Gastrocnemius medialis (tissue), 4 donors: Measurements from ENCODE around the gene DCAF10. TPM values are rescaled to one million over a fixed set of nuclear protein-coding genes. Genes with fewer than 3 reads are reported as not detected.
"Not testable (repeated sequence)": the region's sequence is repeated elsewhere in the genome, so short reads cannot be mapped to it uniquely, and the experiment has no call there.

Source experiments
- ATAC-seq, 2 donors: fragments of 150-250 bp; one replicate each; pipeline ENCODE4 v1.9.1; 2016
- DNase-seq, 2 donors: peaks; one replicate each; pipeline ENCODE4 v3.0.0-alpha.2; 2019
- H3K27ac ChIP-seq, 4 donors: fragments of 200-600 bp; sonication (generic); 1 replicate in 1 of 4; 2 replicates in 3 of 4; pipeline ENCODE4 v1.5.1; 2016 to 2018; ENCODE audit warnings: mild to moderate bottlenecking in 2 of 4, moderate library complexity in 1 of 4
- H3K27me3 ChIP-seq, 3 donors: fragments of 200-600 bp; sonication (generic) in 2 of 3; 1 replicate in 1 of 3; 2 replicates in 2 of 3; pipeline versions ENCODE4 v1.5.1 to v1.6.0; 2016 to 2019; ENCODE audit warnings: mild to moderate bottlenecking in 1 of 3, moderate library complexity in 1 of 3
- H3K36me3 ChIP-seq, 2 donors: fragments of 200-600 bp; sonication (generic) in 1 of 2; one replicate each; pipeline ENCODE4 v1.5.1; 2017 to 2018
- H3K4me1 ChIP-seq, 2 donors: fragments of 200-600 bp; sonication (generic) in 1 of 2; one replicate each; pipeline ENCODE4 v1.5.1; 2016 to 2017; ENCODE audit warnings: mild to moderate bottlenecking in 2 of 2
- H3K4me3 ChIP-seq, 4 donors: fragments of 200-600 bp; sonication (generic) in 3 of 4; 1 replicate in 1 of 4; 2 replicates in 3 of 4; pipeline ENCODE4 v1.5.1; 2016 to 2019; ENCODE audit warnings: mild to moderate bottlenecking in 2 of 4
- H3K9me3 ChIP-seq, 3 donors: fragments of 200-600 bp; sonication (generic) in 2 of 3; 1 replicate in 1 of 3; 2 replicates in 2 of 3; pipeline ENCODE4 v1.5.1; 2016 to 2019
- POLR2A ChIP-seq, 2 donors: fragments of 450-650 bp; IDR thresholded peaks; one replicate each; pipeline ENCODE4 v1.6.1; 2017; ENCODE audit warnings: antibody characterized with exemption in 2 of 2, mild to moderate bottlenecking in 2 of 2, moderate library complexity in 2 of 2
- in situ Hi-C, 4 donors: fragments of 200-750 bp; cut with MboI; loops; one replicate each; pipeline versions ENCODE4 v1.15.0 to v1.8.0; 2017; ENCODE audit warnings: low sequenced_read_pairs in 4 of 4
- intact Hi-C: fragments of 100-400 bp; cut with DNase I; formaldehyde crosslinking; loops from one replicate; pipeline ENCODE4 v1.15.1; 2023; ENCODE audit warnings: low total_unique reads
- total RNA-seq, 4 donors: library from RNA; depleted of rRNA; stranded (reverse); fragments of >200 nt; gene quantifications; one replicate each; pipeline versions ENCODE4 v1.1.0 to v1.2.3, GENCODE V29; 2016
- TF ChIP-seq, protein P1 (sequence below), 5 experiments: fragments of 450-650 bp in 3 of 5; fragments of 200-600 bp in 2 of 5; sonication (generic) in 2 of 5; IDR thresholded peaks in 4 of 5; conservative IDR thresholded peaks in 1 of 5; 1 replicate in 4 of 5; 2 replicates in 1 of 5; pipeline ENCODE4 v1.5.1; 2016 to 2019; ENCODE audit warnings: antibody characterized with exemption in 5 of 5, mild to moderate bottlenecking in 3 of 5, moderate library complexity in 3 of 5

Gene DCAF10
- total RNA-seq, 4 donors from 2014 or later, result 11.0 to 24.5 (median 17.0) TPM

DNA sequence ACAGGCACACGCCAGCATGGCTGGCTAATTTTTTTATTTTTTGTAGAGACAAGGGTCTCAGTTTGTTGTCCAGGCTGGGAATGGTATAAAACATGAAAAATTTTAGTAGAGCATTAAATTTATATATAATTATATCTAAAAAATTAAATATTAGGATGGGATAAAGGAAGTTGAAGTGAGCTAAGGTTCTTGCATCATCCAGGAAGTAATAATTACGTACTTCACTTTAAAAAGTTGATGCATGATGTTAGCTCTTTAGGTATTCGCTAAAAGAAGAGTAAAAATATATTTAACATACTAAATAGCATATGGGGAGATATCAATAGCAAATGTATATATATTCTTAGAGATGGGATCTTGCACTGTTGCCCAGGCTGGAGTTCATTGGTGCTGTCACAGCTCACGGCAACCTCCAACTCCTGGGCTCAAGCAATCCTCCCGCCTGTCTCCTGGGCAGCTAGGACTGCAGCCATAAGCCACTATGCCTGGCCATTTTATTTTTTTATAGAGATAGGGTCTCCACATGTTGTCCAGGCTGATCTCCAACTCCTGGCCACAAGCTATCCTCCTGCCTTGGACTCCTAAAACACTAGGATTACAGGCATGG lies 12.3 kb downstream of the DCAF10 start:
- Histone ChIP-seq H3K27ac (no peak overlapping the region), H3K36me3 (no peaks in the 10 kb centered on the region), H3K27me3 (no peaks in the 10 kb centered on the region), H3K4me3 (no peak overlapping the region), H3K9me3 (no peaks in the 10 kb centered on the region), H3K4me1 (no peaks in the 10 kb centered on the region)
- no peak for TF ChIP-seq POLR2A (IDR thresholded peaks at IDR 0.05)
- TF ChIP-seq, protein P1, sequence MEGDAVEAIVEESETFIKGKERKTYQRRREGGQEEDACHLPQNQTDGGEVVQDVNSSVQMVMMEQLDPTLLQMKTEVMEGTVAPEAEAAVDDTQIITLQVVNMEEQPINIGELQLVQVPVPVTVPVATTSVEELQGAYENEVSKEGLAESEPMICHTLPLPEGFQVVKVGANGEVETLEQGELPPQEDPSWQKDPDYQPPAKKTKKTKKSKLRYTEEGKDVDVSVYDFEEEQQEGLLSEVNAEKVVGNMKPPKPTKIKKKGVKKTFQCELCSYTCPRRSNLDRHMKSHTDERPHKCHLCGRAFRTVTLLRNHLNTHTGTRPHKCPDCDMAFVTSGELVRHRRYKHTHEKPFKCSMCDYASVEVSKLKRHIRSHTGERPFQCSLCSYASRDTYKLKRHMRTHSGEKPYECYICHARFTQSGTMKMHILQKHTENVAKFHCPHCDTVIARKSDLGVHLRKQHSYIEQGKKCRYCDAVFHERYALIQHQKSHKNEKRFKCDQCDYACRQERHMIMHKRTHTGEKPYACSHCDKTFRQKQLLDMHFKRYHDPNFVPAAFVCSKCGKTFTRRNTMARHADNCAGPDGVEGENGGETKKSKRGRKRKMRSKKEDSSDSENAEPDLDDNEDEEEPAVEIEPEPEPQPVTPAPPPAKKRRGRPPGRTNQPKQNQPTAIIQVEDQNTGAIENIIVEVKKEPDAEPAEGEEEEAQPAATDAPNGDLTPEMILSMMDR (IDR thresholded peaks at IDR 0.05 in 4 of 5, conservative IDR thresholded peaks at IDR 0.05 in 1 of 5), result no peak
- in situ Hi-C loops (no loop called here), intact Hi-C loops (no loop called here)
- ATAC-seq, result no peak
- no peak for DNase-seq

DNA sequence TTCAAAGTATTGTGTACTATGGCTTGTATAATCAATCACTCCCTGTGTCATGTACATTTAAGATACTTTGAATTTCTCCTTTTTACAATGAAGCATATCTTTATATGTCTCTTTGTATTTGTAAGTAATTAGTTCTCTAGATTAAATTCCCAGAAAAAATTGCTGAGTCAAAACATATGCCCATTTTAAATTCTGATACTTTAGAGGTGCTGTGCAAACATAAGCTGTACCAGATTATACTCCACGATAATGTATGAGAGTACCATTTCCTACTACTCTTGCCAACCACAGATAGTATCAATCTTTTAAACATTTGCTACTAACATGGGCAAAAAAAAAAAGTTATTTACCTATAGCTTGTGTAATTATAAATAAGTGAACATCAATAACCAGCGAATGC lies 18.3 kb downstream of the DCAF10 start:
- Histone ChIP-seq H3K4me3 (no peak overlapping the region), H3K27ac (no peak overlapping the region), H3K4me1 (no peaks in the 10 kb centered on the region), H3K9me3 (no peaks in the 10 kb centered on the region), H3K27me3 (no peaks in the 10 kb centered on the region), H3K36me3 (peaks cover 0 to 34% of the 10 kb centered on the region in 2 donors)
- in situ Hi-C loops (no loop called here), intact Hi-C loops (no loop called here)
- TF ChIP-seq POLR2A (IDR thresholded peaks at IDR 0.05), result no peak
- TF ChIP-seq, protein P1 (IDR thresholded peaks at IDR 0.05 in 4 of 5, conservative IDR thresholded peaks at IDR 0.05 in 1 of 5), result no peak
- ATAC-seq (no peak), DNase-seq (no peak)

DNA sequence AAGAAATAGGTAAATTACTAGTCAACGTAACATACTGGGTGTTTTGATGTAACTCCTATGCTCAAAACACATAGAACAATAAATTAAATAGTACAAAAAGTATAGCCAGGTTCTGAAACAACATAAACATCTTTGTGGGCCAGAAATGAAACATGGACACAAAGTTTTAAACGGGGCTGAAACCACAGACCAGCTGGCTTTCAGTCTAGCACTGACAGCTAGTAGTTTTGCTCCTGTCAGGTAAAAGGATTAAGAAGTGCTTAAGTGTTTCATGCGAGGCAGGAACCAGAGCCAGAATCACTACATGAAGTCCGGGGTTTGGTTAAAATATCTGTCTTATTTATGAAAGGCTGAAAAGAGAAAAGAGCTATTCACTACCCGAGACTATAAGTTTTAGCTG lies 19.5 kb downstream of the DCAF10 start:
- ATAC-seq (no peak), DNase-seq (no peak)
- peaks cover 0 to 43% of the 10 kb centered on the region in 2 donors for H3K36me3 ChIP-seq
- intact Hi-C loops (no loop called here), in situ Hi-C loops (no loop called here)
- no peaks in the 10 kb centered on the region for H3K27me3 ChIP-seq
- H3K9me3 ChIP-seq, result no peaks in the 10 kb centered on the region
- H3K4me1 ChIP-seq, result no peaks in the 10 kb centered on the region
- TF ChIP-seq, protein P1 (IDR thresholded peaks at IDR 0.05 in 4 of 5, conservative IDR thresholded peaks at IDR 0.05 in 1 of 5), result no peak
- TF ChIP-seq POLR2A (IDR thresholded peaks at IDR 0.05), result no peak
- no peak overlapping the region for H3K27ac ChIP-seq
- no peak overlapping the region for H3K4me3 ChIP-seq

DNA sequence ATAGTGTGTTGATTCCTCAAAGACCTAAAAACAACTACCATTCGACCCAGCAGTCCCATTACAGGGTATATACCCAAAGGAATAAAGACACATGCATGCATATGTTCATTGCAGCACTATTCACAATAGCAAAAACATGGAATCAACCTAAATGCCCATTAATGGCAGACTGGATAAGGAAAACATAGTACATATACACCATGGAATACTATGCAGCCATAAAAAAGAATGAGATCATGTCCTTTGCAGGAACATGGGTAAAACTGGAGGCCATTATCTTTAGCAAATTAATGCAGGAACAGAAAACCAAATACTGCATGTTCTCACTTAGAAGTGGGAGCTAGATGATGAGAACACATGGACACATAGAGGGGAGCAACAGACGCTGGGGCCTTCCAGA lies 24.6 kb downstream of the DCAF10 start:
- intact Hi-C loops, in situ Hi-C loops, DNase-seq: not testable (repeated sequence)

DNA sequence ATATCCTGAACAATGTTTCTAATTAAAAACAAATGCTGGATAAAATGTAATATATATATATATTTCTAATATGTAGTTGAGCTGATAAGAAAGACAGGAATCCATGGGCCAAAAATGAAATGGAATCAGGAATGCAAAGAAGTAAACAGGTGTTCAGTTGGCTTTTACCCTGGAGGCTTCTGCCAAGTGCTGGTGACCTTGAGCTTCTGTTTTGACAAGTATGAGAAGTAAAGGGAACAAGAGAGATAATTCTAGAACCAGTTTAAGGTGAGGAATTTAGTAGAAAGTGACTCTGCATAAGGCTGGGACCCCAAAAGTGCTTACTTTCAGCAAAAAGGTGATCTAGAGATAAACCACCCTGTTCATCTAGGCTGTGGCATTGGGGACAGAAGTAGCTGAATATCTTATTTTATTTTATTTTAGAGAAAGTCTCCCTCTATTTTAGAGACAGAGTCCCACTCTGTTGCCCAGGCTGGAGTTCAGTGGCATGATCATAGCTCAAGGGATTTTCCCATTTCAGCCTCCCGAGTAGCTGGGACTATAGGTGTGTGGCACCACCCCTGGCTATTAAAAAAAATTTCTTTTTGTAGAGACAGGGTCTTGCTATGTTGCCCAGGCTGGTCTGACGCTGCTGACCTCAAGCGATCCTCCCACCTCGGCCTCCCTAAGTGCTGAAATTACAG lies 27.0 kb downstream of the DCAF10 start:
- H3K27me3 ChIP-seq, result no peaks in the 10 kb centered on the region
- DNase-seq, result no peak
- H3K9me3 ChIP-seq, result no peaks in the 10 kb centered on the region
- H3K36me3 ChIP-seq, result peaks cover 0 to 34% of the 10 kb centered on the region in 2 donors
- in situ Hi-C loops, result no loop called here
- no peak overlapping the region for H3K27ac ChIP-seq
- intact Hi-C loops, result no loop called here
- no peak for TF ChIP-seq POLR2A (IDR thresholded peaks at IDR 0.05)
- TF ChIP-seq, protein P1 (IDR thresholded peaks at IDR 0.05 in 4 of 5, conservative IDR thresholded peaks at IDR 0.05 in 1 of 5), result no peak
- H3K4me1 ChIP-seq, result peaks cover 4% of the 10 kb centered on the region in 2 donors
- ATAC-seq, result no peak
- H3K4me3 ChIP-seq, result no peak overlapping the region

More for the DNA sequence above, 24.6 kb downstream of the DCAF10 start:
- not testable (repeated sequence) for ATAC-seq, H3K4me3 ChIP-seq, H3K27me3 ChIP-seq, H3K9me3 ChIP-seq, H3K27ac ChIP-seq, H3K4me1 ChIP-seq
- H3K36me3 ChIP-seq, result peaks cover 0 to 49% of the 10 kb centered on the region in 2 donors
